ENCODE data around the gene SLC9C2. TPM values are rescaled to one million over a fixed set of nuclear protein-coding genes. Genes with fewer than 3 reads are reported as not detected.
"Not testable (repeated sequence)": the region's sequence is repeated elsewhere in the genome, so short reads cannot be mapped to it uniquely, and the experiment has no call there.

Gene SLC9C2
- total RNA-seq, 2 experiments from 2014 or later, result not detected

GRCh38 chr1:173570370-173571007 is 32.4 kb downstream of the SLC9C2 start:
- Mint-ChIP-seq H3K36me3 (ENCODE audit: low read depth) (no peaks in the 10 kb centered on the region), H3K4me3 (no peak overlapping the region), H3K9me3 (peaks cover 10% of the 10 kb centered on the region), H3K27me3 (peaks cover 6% of the 10 kb centered on the region), H3K4me1 (ENCODE audit: low read depth) (no peaks in the 10 kb centered on the region), H3K27ac (no peak overlapping the region)
- H3K4me1 ChIP-seq (ENCODE audit: insufficient read depth, low read length), result no peaks in the 10 kb centered on the region
- DNase-seq (peak in 2 of 14 experiments; percentile 9 to 10), ATAC-seq (ENCODE audit: poor library complexity) (no peak)
- no peak overlapping the region for H3K27ac ChIP-seq (ENCODE audit: low read depth in 1 of 2, low read length in 2 of 2)
- POLR2A ChIA-PET, result no interaction called here
- H3K9me3 ChIP-seq (ENCODE audit: control insufficient read depth in 1 of 2, insufficient read depth in 1 of 2, low read length in 2 of 2), result no peaks in the 10 kb centered on the region
- no peaks in the 10 kb centered on the region for H3K27me3 ChIP-seq (ENCODE audit: control insufficient read depth in 1 of 2, insufficient read depth in 2 of 2, low read length in 2 of 2)
- intact Hi-C loops (cut with DNase I, micrococcal nuclease), result no loop called here
- TF ChIP-seq CTCF (IDR thresholded peaks at IDR 0.05), result no peak
- CTCF ChIA-PET, result interaction anchor here (1.3 kb wide), 1 partner anchor 34 kb away, joined by 3 read pairs; no protein-coding TSS in a partner anchor
- no peak overlapping the region for H3K4me3 ChIP-seq (ENCODE audit: low read length)
- no peaks in the 10 kb centered on the region for H3K36me3 ChIP-seq (ENCODE audit: insufficient read depth, low read length)

DNA sequence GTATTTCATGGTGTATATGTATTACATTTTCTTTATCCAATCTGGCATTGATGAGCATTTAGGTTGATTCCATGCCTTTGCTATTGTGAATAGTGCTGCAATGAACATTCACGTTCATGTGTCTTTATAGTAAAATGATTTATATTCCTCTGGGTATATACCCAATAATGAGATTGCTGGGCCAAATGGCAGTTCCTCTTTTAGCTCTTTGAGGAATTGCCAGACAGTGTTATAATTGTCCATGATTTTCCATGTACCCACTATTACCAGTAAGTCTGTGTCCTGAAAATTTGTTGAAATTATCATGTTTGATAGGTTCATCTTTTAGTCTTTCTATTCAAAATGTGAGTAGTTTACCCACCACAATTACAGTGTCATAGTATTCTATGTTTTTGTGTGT is 34.4 kb downstream of the SLC9C2 start:
- DNase-seq, result no peak
- Histone ChIP-seq H3K27ac (ENCODE audit: low read depth in 1 of 2, low read length in 2 of 2) (no peak overlapping the region), H3K9me3 (ENCODE audit: control insufficient read depth in 1 of 2, insufficient read depth in 1 of 2, low read length in 2 of 2) (no peaks in the 10 kb centered on the region), H3K4me1 (ENCODE audit: insufficient read depth, low read length) (no peaks in the 10 kb centered on the region), H3K36me3 (ENCODE audit: insufficient read depth, low read length) (no peaks in the 10 kb centered on the region), H3K4me3 (ENCODE audit: low read length) (no peak overlapping the region), H3K27me3 (ENCODE audit: control insufficient read depth in 1 of 2, insufficient read depth in 2 of 2, low read length in 2 of 2) (no peaks in the 10 kb centered on the region)
- Mint-ChIP-seq H3K36me3 (ENCODE audit: low read depth) (no peaks in the 10 kb centered on the region), H3K27me3 (peaks cover 6% of the 10 kb centered on the region), H3K27ac (no peak overlapping the region), H3K4me3 (no peak overlapping the region), H3K4me1 (ENCODE audit: low read depth) (no peaks in the 10 kb centered on the region), H3K9me3 (peaks cover 17% of the 10 kb centered on the region)
- ATAC-seq (ENCODE audit: poor library complexity), result no peak
- ChIA-PET POLR2A (no interaction called here), CTCF (no interaction called here)
- no peak for TF ChIP-seq CTCF (IDR thresholded peaks at IDR 0.05)
- intact Hi-C loops (cut with DNase I, micrococcal nuclease), result no loop called here

GRCh38 chr1:173563846-173564245 is 39.0 kb downstream of the SLC9C2 start:
- H3K27me3 ChIP-seq (ENCODE audit: control insufficient read depth in 1 of 2, insufficient read depth in 2 of 2, low read length in 2 of 2); H3K27me3 Mint-ChIP-seq; H3K4me1 ChIP-seq (ENCODE audit: insufficient read depth, low read length); H3K4me1 Mint-ChIP-seq (ENCODE audit: low read depth); CTCF ChIA-PET; H3K4me3 Mint-ChIP-seq; H3K27ac ChIP-seq (ENCODE audit: low read depth in 1 of 2, low read length in 2 of 2); ATAC-seq (ENCODE audit: poor library complexity); H3K4me3 ChIP-seq (ENCODE audit: low read length); H3K36me3 Mint-ChIP-seq (ENCODE audit: low read depth); H3K27ac Mint-ChIP-seq; POLR2A ChIA-PET; DNase-seq; H3K9me3 ChIP-seq (ENCODE audit: control insufficient read depth in 1 of 2, insufficient read depth in 1 of 2, low read length in 2 of 2); H3K36me3 ChIP-seq (ENCODE audit: insufficient read depth, low read length); intact Hi-C loops (cut with DNase I, micrococcal nuclease): not testable (repeated sequence)
- peaks cover 17% of the 10 kb centered on the region for H3K9me3 Mint-ChIP-seq

GRCh38 chr1:173562813-173563212 is 40.1 kb downstream of the SLC9C2 start:
- DNase-seq, result no peak
- H3K9me3 ChIP-seq (ENCODE audit: control insufficient read depth in 1 of 2, insufficient read depth in 1 of 2, low read length in 2 of 2), result no peaks in the 10 kb centered on the region
- H3K27me3 Mint-ChIP-seq, result no peaks in the 10 kb centered on the region
- peaks cover 8% of the 10 kb centered on the region for H3K4me1 Mint-ChIP-seq (ENCODE audit: low read depth)
- no peaks in the 10 kb centered on the region for H3K36me3 ChIP-seq (ENCODE audit: insufficient read depth, low read length)
- no peak overlapping the region for H3K27ac Mint-ChIP-seq
- ATAC-seq (ENCODE audit: poor library complexity), result no peak
- no peak for TF ChIP-seq CTCF (IDR thresholded peaks at IDR 0.05)
- no peaks in the 10 kb centered on the region for H3K36me3 Mint-ChIP-seq (ENCODE audit: low read depth)
- no peaks in the 10 kb centered on the region for H3K27me3 ChIP-seq (ENCODE audit: control insufficient read depth in 1 of 2, insufficient read depth in 2 of 2, low read length in 2 of 2)
- no peak overlapping the region for H3K27ac ChIP-seq (ENCODE audit: low read depth in 1 of 2, low read length in 2 of 2)
- intact Hi-C loops (cut with DNase I, micrococcal nuclease), result no loop called here
- CTCF ChIA-PET, result no interaction called here
- H3K9me3 Mint-ChIP-seq, result peaks cover 13% of the 10 kb centered on the region
- H3K4me3 ChIP-seq (ENCODE audit: low read length), result no peak overlapping the region
- POLR2A ChIA-PET, result no interaction called here
- H3K4me3 Mint-ChIP-seq, result no peak overlapping the region
- H3K4me1 ChIP-seq (ENCODE audit: insufficient read depth, low read length), result no peaks in the 10 kb centered on the region
